RWPE2 (cell line): Measurements from ENCODE around the gene PIP5KL1.
A peak's percentile ranks its signal among the peaks of the same experiment; 100 is the strongest.

Experiments
- ATAC-seq: fragments of 200-7000 bp; cut with Tn5 transposase; 3 replicates; pipeline ENCODE4 v1.9.1; 2021; ENCODE audit warnings: low read depth
- DNase-seq: peaks from one replicate; pipeline ENCODE4 v3.0.0-alpha.2; 2020; ENCODE audit warnings: low spot score
- H3K27ac ChIP-seq: fragments of 450-650 bp; 2 replicates; pipeline ENCODE4 v1.5.1; 2017; ENCODE audit warnings: mild to moderate bottlenecking; ENCODE audit not compliant: poor library complexity, severe bottlenecking
- H3K27me3 ChIP-seq: fragments of 250-450 bp; sonication (Bioruptor Pico); 2 replicates; pipeline ENCODE4 v1.5.1; 2021; ENCODE audit warnings: mild to moderate bottlenecking, moderate library complexity; ENCODE audit not compliant: insufficient read depth, poor library complexity, severe bottlenecking
- H3K36me3 ChIP-seq: fragments of 250-450 bp; sonication (Bioruptor Pico); 2 replicates; pipeline ENCODE4 v1.5.1; 2020; ENCODE audit warnings: low read depth, mild to moderate bottlenecking, moderate library complexity
- H3K4me1 ChIP-seq: fragments of 250-450 bp; sonication (Bioruptor Pico); 2 replicates; pipeline ENCODE4 v1.5.1; 2021; ENCODE audit warnings: mild to moderate bottlenecking, moderate library complexity; ENCODE audit not compliant: insufficient read depth, poor library complexity, severe bottlenecking
- H3K4me3 ChIP-seq: fragments of 250-450 bp; sonication (Bioruptor Pico); 2 replicates; pipeline ENCODE4 v1.5.1; 2021; ENCODE audit warnings: mild to moderate bottlenecking, moderate library complexity; ENCODE audit not compliant: severe bottlenecking
- H3K9me3 ChIP-seq: fragments of 250-450 bp; sonication (Bioruptor Pico); 2 replicates; pipeline ENCODE4 v1.5.1; 2021; ENCODE audit warnings: mild to moderate bottlenecking, moderate library complexity; ENCODE audit not compliant: severe bottlenecking
- TF ChIP-seq, protein P1 (sequence below): fragments of 450-650 bp; IDR thresholded peaks from one replicate; pipeline ENCODE4 v1.5.1; 2017; ENCODE audit warnings: mild to moderate bottlenecking, moderate library complexity; ENCODE audit not compliant: poor library complexity, severe bottlenecking

Gene PIP5KL1

DNA sequence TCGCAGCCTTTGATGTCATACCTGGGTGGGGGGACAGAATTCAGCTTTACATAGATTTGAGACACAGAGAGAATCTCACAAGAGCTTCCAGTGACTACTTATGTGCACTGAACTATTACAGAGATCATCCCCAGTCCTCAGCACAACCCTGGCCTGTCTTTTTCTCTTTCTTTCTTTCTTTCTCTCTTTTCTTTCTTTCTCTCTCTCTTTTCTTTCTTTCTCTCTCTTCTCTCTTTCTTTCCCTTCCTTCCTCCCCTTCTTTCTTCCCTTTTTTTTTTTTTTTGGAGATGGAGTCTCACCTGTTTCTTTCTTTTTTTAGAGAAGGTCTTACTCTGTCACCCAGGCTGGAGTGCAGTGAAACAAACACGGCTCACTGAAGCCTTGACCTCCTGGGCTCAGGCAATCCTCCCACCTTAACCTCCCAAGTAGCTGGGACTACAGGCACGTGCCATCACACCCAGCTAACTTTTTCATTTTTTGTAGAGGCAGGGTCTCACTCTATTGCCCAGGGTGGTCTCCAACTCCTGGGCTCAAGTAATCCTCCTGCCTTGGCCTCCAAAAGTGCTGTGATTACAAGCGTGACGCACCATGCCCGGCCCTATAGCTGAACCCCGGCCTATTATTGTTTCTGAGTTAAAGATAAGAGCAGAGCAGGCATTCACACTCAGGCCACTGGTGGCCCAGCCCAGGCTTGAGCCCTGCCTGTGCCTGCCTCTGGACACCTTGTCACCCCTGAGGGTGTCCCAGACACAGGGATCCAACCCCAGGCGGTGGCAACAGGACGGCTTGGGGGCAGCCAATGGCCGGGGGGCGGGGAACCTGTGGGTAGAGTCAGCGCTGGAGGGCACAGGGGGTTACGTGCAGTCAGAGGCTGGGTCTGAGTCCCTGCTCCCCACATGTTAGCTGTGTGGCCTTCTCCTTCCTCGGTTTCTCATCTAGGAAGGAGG lies 4.3 kb downstream of the PIP5KL1 start:
- Histone ChIP-seq H3K9me3 (no peaks in the 10 kb centered on the region), H3K4me1 (peaks cover 21% of the 10 kb centered on the region), H3K36me3 (no peaks in the 10 kb centered on the region), H3K27me3 (no peaks in the 10 kb centered on the region), H3K4me3 (peak overlapping the region; percentile 67), H3K27ac (no peak overlapping the region)
- ATAC-seq (no peak), DNase-seq (no peak)
- TF ChIP-seq, protein P1, sequence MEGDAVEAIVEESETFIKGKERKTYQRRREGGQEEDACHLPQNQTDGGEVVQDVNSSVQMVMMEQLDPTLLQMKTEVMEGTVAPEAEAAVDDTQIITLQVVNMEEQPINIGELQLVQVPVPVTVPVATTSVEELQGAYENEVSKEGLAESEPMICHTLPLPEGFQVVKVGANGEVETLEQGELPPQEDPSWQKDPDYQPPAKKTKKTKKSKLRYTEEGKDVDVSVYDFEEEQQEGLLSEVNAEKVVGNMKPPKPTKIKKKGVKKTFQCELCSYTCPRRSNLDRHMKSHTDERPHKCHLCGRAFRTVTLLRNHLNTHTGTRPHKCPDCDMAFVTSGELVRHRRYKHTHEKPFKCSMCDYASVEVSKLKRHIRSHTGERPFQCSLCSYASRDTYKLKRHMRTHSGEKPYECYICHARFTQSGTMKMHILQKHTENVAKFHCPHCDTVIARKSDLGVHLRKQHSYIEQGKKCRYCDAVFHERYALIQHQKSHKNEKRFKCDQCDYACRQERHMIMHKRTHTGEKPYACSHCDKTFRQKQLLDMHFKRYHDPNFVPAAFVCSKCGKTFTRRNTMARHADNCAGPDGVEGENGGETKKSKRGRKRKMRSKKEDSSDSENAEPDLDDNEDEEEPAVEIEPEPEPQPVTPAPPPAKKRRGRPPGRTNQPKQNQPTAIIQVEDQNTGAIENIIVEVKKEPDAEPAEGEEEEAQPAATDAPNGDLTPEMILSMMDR = no peak

DNA sequence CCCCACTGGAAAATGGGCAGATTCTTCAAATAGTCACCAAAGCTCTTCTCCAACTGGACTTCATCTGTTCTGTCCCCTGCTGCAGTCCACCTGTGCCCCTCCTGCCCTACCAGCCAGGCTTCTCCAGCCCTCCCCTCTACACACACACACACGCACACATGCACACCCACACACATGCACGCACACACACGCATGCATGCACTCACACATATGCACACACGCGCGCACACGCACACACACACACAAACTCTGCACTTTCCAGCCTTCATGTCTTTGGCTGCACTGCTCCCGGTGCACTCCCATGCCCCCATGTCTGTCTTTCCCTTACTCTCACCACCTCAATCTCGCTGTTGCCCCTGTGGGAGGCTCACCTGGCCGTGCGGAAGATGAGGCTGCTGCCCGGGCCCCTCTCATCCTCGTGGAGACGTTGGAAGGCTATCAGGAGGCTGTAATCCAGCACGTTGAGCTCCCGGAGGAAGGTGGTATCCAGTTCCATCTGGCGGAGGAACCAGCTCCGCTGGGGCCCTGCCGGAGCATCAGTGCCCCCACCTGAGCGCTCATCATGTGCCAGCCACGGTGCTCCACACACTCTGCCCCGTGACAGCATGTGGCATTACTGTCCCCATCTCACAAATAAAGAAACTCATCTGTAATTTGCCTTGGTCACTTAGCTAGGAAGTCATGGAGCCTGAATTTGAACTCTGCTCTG lies 5.7 kb downstream of the PIP5KL1 start:
- DNase-seq (no peak), ATAC-seq (no peak)
- H3K4me3 ChIP-seq = no peak overlapping the region
- no peaks in the 10 kb centered on the region for H3K9me3 ChIP-seq
- TF ChIP-seq, protein P1 = no peak
- no peaks in the 10 kb centered on the region for H3K36me3 ChIP-seq
- peaks cover 18% of the 10 kb centered on the region for H3K4me1 ChIP-seq
- peak overlapping the region; percentile 59 for H3K27ac ChIP-seq
- no peaks in the 10 kb centered on the region for H3K27me3 ChIP-seq

DNA sequence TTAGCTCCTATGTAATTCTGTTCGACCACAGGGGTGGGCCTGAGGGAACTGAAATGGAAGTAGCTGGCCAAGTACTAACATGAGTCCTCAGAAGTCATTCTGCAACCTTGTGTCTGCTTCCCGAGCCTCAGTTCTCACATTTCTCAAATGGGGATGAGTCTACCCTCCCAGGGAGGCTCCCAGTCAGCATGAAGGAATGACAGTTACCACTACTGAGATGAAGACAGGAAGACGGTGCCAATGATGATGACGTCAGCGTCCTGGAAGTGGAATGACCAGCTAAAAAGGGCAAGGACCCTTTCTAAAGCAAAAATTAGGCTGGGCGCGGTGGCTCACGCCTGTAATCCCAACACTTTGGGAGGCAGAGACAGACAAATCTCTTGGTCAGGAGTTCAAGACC lies 6.8 kb downstream of the PIP5KL1 start:
- H3K27ac ChIP-seq = peak overlapping the region; percentile 59
- H3K27me3 ChIP-seq = no peaks in the 10 kb centered on the region
- H3K9me3 ChIP-seq = no peaks in the 10 kb centered on the region
- no peak for DNase-seq
- TF ChIP-seq, protein P1 = no peak
- peaks cover 27% of the 10 kb centered on the region for H3K4me1 ChIP-seq
- H3K4me3 ChIP-seq = no peak overlapping the region
- peak; percentile 37 for ATAC-seq
- no peaks in the 10 kb centered on the region for H3K36me3 ChIP-seq

DNA sequence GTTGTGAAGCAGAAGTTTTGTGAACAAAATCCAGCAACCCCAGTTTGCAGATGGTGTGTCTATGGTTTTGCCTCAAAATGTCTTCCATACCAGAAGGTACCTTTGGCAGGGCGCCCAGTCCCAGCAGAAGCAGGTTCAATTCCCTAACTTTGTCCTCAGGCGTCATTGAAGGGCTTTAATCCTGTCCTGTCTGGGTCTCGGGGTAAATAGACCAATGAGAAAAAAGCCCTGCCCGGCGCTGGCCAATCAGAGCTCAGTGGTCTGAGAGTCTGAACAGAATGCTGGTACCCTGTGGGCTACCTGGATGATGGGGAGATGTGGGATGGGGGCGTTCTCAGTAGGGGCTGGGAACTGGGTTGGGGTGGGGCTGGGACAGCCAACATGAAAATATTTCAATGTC lies 7.5 kb downstream of the PIP5KL1 start:
- H3K4me1 ChIP-seq = peaks cover 34% of the 10 kb centered on the region
- no peaks in the 10 kb centered on the region for H3K9me3 ChIP-seq
- H3K27ac ChIP-seq = peak overlapping the region; percentile 59
- H3K4me3 ChIP-seq = no peak overlapping the region
- H3K36me3 ChIP-seq = no peaks in the 10 kb centered on the region
- ATAC-seq (no peak), DNase-seq (no peak)
- TF ChIP-seq, protein P1 = no peak
- no peaks in the 10 kb centered on the region for H3K27me3 ChIP-seq
